ENCODE results near the gene FAM20A. TPM values are rescaled to one million over a fixed set of nuclear protein-coding genes. Genes with fewer than 3 reads are reported as not detected.

FAM20A gene
- not detected in 2 replicates for total RNA-seq

DNA sequence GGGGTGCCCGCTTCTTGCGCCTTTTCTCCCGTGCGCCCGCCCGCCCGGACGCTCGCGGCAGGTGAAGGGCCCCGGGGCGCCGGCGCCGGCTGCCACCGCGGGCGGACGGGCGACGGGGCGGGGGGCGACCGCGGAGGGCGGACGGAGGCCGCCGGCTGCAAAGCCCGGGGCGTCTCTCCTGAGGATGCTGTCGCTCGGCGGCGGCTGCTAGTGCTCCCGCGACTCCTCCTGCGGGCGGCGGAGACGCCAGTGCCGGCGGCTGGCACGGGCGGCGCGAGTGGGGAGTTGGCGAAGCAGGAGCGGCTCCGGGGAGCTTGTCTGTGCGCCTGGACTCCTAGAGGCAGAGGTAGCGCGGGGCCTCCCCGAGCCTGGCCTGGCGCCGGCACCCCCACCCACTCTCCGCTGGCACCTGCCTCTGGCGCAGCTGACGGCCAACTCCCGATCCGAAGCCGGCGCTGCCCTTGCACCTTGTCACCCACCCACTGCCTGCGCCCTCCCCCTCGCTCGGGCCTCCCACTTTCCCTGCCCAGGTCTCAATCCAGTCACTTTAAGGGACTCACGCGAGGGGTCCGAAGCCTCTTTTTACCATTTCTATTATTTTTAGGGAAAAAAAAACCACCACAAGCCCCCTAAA, at the start of gene FAM20A:
Gene FAM20A (minus strand): TSS at position 437 of the 634 bp plus-strand sequence. CDS start 701 bp downstream, outside the sequence.

DNA sequence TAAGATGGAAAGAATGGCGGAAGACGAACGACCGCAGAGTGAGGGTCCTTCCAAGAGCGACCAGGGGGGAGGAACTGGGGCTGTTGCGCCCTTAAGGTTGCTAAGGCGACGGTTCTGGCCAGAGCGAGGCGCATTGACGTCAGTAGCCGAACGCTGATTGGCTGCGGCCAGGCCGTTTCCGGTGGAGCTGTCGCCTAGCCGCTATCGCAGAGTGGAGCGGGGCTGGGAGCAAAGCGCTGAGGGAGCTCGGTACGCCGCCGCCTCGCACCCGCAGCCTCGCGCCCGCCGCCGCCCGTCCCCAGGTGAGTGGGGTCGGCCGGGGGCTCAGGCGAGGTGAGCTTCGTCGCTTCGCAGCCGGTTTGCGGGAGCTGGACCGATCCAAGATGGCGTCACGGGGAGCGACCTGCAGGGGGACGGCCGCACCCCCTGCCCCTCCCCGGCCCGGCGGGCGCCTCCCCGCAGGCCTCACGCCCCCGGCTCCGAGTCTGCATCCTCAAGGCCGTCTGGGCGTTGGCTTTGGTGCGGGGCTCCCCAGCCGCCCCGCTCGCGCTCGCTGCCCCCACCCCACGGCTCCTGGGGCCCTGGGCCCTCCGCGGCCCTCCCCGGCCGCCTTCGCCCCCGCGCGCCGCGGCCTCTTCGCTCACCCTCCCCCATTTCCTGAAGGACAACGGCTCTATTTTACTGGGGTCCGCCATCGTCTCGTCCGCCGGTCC, 88.8 kb downstream of the FAM20A start, which contains the start of gene PRKAR1A:
Gene PRKAR1A (plus strand): TSS at position 184 of the 713 bp plus-strand sequence. CDS start 2,970 bp downstream, outside the sequence.

Other genes starting within 250 kb of the FAM20A start
- gene WIPI1, start 143.9 kb downstream of the FAM20A start, total RNA-seq: 48.0 and 52.0 TPM in 2 replicates
- gene PRKAR1A, start 88.9 kb downstream of the FAM20A start, total RNA-seq: 204 and 216 TPM in 2 replicates